ENCODE measurements around the gene ABCC4.
"Not testable (repeated sequence)": the region's sequence is repeated elsewhere in the genome, so short reads cannot be mapped to it uniquely, and the experiment has no call there.

Gene ABCC4

GRCh38 chr13:95295026-95295425 is 6.2 kb downstream of the ABCC4 start:
- no peak for TF ChIP-seq ZNF530 (tag by site-specific recombination; IDR thresholded peaks at IDR 0.05; ENCODE audit: low read depth)
- no peak for TF ChIP-seq ZNF544 (tag by site-specific recombination; IDR thresholded peaks at IDR 0.05)
- TF ChIP-seq ZNF785 (tag by site-specific recombination; IDR thresholded peaks at IDR 0.05) = no peak
- Histone ChIP-seq H3K36me3 (ENCODE audit: control insufficient read depth in 2 of 2, insufficient read depth in 1 of 2, low read length in 2 of 2) (no peaks in the 10 kb centered on the region), H3K9me3 (ENCODE audit: control insufficient read depth, insufficient read depth, low read depth, low read length) (no peaks in the 10 kb centered on the region), H3K4me3 (ENCODE audit: low read depth, low read length) (no peak overlapping the region), H3K27ac (ENCODE audit: extremely low read depth, low read depth, low read length) (no peak overlapping the region), H3K4me1 (ENCODE audit: control insufficient read depth, insufficient read depth, low read length) (peaks cover 7% of the 10 kb centered on the region; the same call in 1 of the 2 replicates)
- CTCF ChIA-PET = interaction anchor here (0.7 to 2.1 kb wide), 3 partner anchors 86 to 270 kb away, joined by 4 to 29 read pairs (median 9); no protein-coding TSS in a partner anchor
- POLR2A ChIA-PET = no interaction called here

GRCh38 chr13:95292622-95293021 is 8.6 kb downstream of the ABCC4 start:
- ChIA-PET POLR2A (no interaction called here), CTCF (interaction anchor here (1.6 kb wide), 1 partner anchor 88 kb away, joined by 3 read pairs; no protein-coding TSS in a partner anchor)
- H3K4me1 ChIP-seq (ENCODE audit: control insufficient read depth, insufficient read depth, low read length) = peaks cover 8% of the 10 kb centered on the region; the same call in 1 of the 2 replicates
- H3K4me3 ChIP-seq (ENCODE audit: low read depth, low read length) = no peak overlapping the region
- H3K9me3 ChIP-seq (ENCODE audit: control insufficient read depth, insufficient read depth, low read depth, low read length) = no peaks in the 10 kb centered on the region
- no peaks in the 10 kb centered on the region for H3K36me3 ChIP-seq (ENCODE audit: control insufficient read depth in 2 of 2, insufficient read depth in 1 of 2, low read length in 2 of 2)
- no peak overlapping the region for H3K27ac ChIP-seq (ENCODE audit: extremely low read depth, low read depth, low read length)
- TF ChIP-seq PBX3 (CRISPR knock-in tag; IDR thresholded peaks at IDR 0.05) (no peak), ZFP3 (tag by site-specific recombination; IDR thresholded peaks at IDR 0.05; ENCODE audit: low read depth) (no peak), ZNF391 (tag by site-specific recombination; IDR thresholded peaks at IDR 0.05; ENCODE audit: borderline replicate concordance, low read depth) (no peak), ZIC2 (tag by site-specific recombination; IDR thresholded peaks at IDR 0.05) (no peak), EGR2 (tag by site-specific recombination; IDR thresholded peaks at IDR 0.05; ENCODE audit: low read depth) (no peak), ZBTB44 (tag by site-specific recombination; IDR thresholded peaks at IDR 0.05) (no peak), ZNF211 (tag by site-specific recombination; IDR thresholded peaks at IDR 0.05; ENCODE audit: low read depth) (no peak), REST (tag by site-specific recombination; IDR thresholded peaks at IDR 0.05) (no peak), ZNF660 (tag by site-specific recombination; IDR thresholded peaks at IDR 0.05) (no peak), GLI2 (tag by site-specific recombination; IDR thresholded peaks at IDR 0.05; ENCODE audit: borderline replicate concordance, low read depth) (no peak)

- H3K4me3 ChIP-seq (ENCODE audit: low read depth, low read length); H3K27ac ChIP-seq (ENCODE audit: extremely low read depth, low read depth, low read length); H3K9me3 ChIP-seq (ENCODE audit: control insufficient read depth, insufficient read depth, low read depth, low read length); H3K4me1 ChIP-seq (ENCODE audit: control insufficient read depth, insufficient read depth, low read length); H3K36me3 ChIP-seq (ENCODE audit: control insufficient read depth in 2 of 2, insufficient read depth in 1 of 2, low read length in 2 of 2): not testable (repeated sequence)
- ChIA-PET POLR2A (interaction anchor here (0.9 kb wide), 1 partner anchor 19 kb away, joined by 3 read pairs; no protein-coding TSS in a partner anchor), CTCF (interaction anchor here (1.2 kb wide), 1 partner anchor 101 kb away, joined by 4 read pairs; no protein-coding TSS in a partner anchor)
Measured at GRCh38 chr13:95289901-95290300, 11.3 kb downstream of the ABCC4 start.
